ENCODE measurements around the gene HLA-DMA. TPM values are rescaled to one million over a fixed set of nuclear protein-coding genes. Genes with fewer than 3 reads are reported as not detected.

HLA-DMA gene
- total and polyA plus RNA-seq, 9 of the 15 experiments (the other 6 are each of a cell fraction or from before 2014, with no cell fraction given): 0.13 to 0.83 (median 0.51) TPM

DNA sequence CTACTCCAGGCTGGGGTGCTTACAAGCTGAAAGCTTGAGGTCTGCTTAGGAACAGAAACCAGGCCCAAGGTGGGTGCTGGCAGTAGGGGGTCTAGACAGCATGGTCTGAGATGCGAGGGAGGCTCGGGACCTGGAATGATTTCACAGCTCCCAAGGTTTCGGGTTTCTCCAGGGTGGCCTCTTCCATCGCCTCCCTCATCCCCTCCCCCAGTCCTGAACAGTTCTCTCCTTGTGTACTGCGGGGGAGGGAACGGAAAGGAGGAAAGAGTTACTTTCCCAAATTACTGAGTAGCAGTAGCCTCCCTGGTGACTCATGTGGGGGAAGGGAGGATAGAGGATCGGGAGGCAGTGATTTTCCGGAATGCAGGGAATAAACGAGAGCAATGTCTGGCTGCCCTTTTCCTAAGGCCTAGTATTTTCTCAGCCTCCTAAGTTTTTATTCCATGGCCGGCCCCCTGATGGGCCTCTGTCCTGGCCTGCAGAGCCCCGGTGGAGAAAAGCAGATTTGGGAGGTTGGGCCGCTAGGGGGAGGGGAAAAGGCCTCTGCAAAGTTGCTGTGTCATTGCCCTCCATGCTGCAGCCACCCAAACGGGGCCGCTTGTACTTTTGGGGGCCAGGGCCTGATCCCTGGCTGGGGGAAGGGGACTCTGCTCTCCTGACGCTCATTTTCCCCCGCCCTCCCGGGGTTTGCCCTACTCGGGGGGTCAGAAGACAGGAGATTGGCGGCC, 17.0 kb upstream of the HLA-DMA start (continued):
- TF ChIP-seq SIRT6 (IDR thresholded peaks at IDR 0.05; ENCODE audit: low read depth, low read length): no peak
- TF ChIP-seq ZFP1 (CRISPR knock-in tag; IDR thresholded peaks at IDR 0.05): no peak; the same call in 1 of the 2 replicates
- TF ChIP-seq ZNF232 (CRISPR knock-in tag; IDR thresholded peaks at IDR 0.05): no peak; the same call in 1 of the 2 replicates
- TF ChIP-seq, protein P1, sequence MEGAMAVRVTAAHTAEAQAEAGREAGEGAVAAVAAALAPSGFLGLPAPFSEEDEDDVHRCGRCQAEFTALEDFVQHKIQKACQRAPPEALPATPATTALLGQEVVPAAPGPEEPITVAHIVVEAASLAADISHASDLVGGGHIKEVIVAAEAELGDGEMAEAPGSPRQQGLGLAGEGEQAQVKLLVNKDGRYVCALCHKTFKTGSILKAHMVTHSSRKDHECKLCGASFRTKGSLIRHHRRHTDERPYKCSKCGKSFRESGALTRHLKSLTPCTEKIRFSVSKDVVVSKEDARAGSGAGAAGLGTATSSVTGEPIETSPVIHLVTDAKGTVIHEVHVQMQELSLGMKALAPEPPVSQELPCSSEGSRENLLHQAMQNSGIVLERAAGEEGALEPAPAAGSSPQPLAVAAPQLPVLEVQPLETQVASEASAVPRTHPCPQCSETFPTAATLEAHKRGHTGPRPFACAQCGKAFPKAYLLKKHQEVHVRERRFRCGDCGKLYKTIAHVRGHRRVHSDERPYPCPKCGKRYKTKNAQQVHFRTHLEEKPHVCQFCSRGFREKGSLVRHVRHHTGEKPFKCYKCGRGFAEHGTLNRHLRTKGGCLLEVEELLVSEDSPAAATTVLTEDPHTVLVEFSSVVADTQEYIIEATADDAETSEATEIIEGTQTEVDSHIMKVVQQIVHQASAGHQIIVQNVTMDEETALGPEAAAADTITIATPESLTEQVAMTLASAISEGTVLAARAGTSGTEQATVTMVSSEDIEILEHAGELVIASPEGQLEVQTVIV (CRISPR knock-in tag; IDR thresholded peaks at IDR 0.05; ENCODE audit: borderline replicate concordance): no peak
- TF ChIP-seq, protein P2, sequence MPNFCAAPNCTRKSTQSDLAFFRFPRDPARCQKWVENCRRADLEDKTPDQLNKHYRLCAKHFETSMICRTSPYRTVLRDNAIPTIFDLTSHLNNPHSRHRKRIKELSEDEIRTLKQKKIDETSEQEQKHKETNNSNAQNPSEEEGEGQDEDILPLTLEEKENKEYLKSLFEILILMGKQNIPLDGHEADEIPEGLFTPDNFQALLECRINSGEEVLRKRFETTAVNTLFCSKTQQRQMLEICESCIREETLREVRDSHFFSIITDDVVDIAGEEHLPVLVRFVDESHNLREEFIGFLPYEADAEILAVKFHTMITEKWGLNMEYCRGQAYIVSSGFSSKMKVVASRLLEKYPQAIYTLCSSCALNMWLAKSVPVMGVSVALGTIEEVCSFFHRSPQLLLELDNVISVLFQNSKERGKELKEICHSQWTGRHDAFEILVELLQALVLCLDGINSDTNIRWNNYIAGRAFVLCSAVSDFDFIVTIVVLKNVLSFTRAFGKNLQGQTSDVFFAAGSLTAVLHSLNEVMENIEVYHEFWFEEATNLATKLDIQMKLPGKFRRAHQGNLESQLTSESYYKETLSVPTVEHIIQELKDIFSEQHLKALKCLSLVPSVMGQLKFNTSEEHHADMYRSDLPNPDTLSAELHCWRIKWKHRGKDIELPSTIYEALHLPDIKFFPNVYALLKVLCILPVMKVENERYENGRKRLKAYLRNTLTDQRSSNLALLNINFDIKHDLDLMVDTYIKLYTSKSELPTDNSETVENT (CRISPR knock-in tag; IDR thresholded peaks at IDR 0.05): no peak
- peak in 1 of 2 experiments; percentile 19; a peak in 2 of 4 replicates for TF ChIP-seq RAD21 (CRISPR knock-in tag; conservative IDR thresholded peaks at IDR 0.05 in 1 of 2, IDR thresholded peaks at IDR 0.05 in 1 of 2)
- TF ChIP-seq, protein P3, sequence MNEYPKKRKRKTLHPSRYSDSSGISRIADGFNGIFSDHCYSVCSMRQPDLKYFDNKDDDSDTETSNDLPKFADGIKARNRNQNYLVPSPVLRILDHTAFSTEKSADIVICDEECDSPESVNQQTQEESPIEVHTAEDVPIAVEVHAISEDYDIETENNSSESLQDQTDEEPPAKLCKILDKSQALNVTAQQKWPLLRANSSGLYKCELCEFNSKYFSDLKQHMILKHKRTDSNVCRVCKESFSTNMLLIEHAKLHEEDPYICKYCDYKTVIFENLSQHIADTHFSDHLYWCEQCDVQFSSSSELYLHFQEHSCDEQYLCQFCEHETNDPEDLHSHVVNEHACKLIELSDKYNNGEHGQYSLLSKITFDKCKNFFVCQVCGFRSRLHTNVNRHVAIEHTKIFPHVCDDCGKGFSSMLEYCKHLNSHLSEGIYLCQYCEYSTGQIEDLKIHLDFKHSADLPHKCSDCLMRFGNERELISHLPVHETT (CRISPR knock-in tag; conservative IDR thresholded peaks at IDR 0.05 in 1 of 2, IDR thresholded peaks at IDR 0.05 in 1 of 2): no peak
- no peak for TF ChIP-seq HNRNPK (IDR thresholded peaks at IDR 0.05; ENCODE audit: low read depth, low read length, poor library complexity, severe bottlenecking)
- TF ChIP-seq, protein P4, sequence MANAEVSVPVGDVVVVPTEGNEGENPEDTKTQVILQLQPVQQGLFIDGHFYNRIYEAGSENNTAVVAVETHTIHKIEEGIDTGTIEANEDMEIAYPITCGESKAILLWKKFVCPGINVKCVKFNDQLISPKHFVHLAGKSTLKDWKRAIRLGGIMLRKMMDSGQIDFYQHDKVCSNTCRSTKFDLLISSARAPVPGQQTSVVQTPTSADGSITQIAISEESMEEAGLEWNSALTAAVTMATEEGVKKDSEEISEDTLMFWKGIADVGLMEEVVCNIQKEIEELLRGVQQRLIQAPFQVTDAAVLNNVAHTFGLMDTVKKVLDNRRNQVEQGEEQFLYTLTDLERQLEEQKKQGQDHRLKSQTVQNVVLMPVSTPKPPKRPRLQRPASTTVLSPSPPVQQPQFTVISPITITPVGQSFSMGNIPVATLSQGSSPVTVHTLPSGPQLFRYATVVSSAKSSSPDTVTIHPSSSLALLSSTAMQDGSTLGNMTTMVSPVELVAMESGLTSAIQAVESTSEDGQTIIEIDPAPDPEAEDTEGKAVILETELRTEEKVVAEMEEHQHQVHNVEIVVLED (CRISPR knock-in tag; IDR thresholded peaks at IDR 0.05): no peak
- peak; percentile 77 for TF ChIP-seq TAF7 (tag; IDR thresholded peaks at IDR 0.05)
- TF ChIP-seq, protein P5, sequence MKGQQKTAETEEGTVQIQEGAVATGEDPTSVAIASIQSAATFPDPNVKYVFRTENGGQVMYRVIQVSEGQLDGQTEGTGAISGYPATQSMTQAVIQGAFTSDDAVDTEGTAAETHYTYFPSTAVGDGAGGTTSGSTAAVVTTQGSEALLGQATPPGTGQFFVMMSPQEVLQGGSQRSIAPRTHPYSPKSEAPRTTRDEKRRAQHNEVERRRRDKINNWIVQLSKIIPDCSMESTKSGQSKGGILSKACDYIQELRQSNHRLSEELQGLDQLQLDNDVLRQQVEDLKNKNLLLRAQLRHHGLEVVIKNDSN (CRISPR knock-in tag; IDR thresholded peaks at IDR 0.05): no peak
- no peak for TF ChIP-seq RHOXF2B (CRISPR knock-in tag; conservative IDR thresholded peaks at IDR 0.05)
- TF ChIP-seq CHD2 (IDR thresholded peaks at IDR 0.05; ENCODE audit: low read depth, low read length): no peak; the same call in 1 of the 2 replicates

Data from K562 (cell line).